Measurements from ENCODE around the gene ZNF266. TPM values are rescaled to one million over a fixed set of nuclear protein-coding genes. Genes with fewer than 3 reads are reported as not detected.
A peak's percentile ranks its signal among the peaks of the same experiment; 100 is the strongest.

The ZNF266 gene
- total and polyA plus RNA-seq, 2 donors (not counting 1 experiment from before 2014, with no cell fraction given): 56.8 to 76.0 TPM

DNA sequence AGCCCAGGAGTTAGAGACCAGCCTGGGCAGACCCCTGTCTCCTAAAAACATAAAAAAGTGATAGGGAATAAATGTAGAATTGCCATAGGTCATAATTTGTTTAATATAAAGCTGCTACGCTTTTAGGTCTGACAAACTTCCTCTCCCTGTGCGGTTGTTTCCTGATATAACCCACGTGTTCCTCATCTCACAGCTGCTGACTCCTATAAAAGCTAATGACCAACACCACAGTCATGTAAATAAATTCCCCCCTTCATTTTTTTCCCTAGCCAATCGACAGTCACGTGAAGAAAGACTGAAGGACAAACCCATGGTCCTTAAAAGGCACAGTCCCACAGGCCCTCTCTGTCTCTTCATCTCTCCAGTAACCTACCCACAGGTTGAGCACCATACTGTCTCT, 27.5 kb downstream of the ZNF266 start:
- Mint-ChIP-seq H3K27me3 (no peaks in the 10 kb centered on the region), H3K9me3 (ENCODE audit: insufficient read depth) (peaks cover 29% of the 10 kb centered on the region), H3K4me3 (peak overlapping the region; percentile 86), H3K4me1 (peaks cover 12% of the 10 kb centered on the region), H3K27ac (no peak overlapping the region)
- peak overlapping the region; percentile 65 for H3K9ac ChIP-seq (ENCODE audit: low read length)
- peaks cover 0 to 5% of the 10 kb centered on the region in 2 experiments for H3K36me3 ChIP-seq (replicated peaks in 1 of 2; ENCODE audit: control extremely low read depth in 1 of 2, control insufficient read depth in 1 of 2, extremely low read depth in 1 of 2, insufficient read depth in 2 of 2, low read length in 1 of 2)
- H3K9me3 ChIP-seq (ENCODE audit: control extremely low read depth in 1 of 3, control insufficient read depth in 2 of 3, insufficient read depth in 1 of 3, low read length in 2 of 3): peaks cover 9 to 62% (median 61%) of the 10 kb centered on the region in 3 donors
- peak overlapping the region; percentile 68 for H3K4me2 ChIP-seq (replicated peaks; ENCODE audit: low read depth, low read length, poor library complexity, severe bottlenecking)
- peak overlapping the region; percentile 90 for H2AFZ ChIP-seq (ENCODE audit: insufficient read depth, low read depth, low read length, poor library complexity, severe bottlenecking)
- TF ChIP-seq EZH2 (IDR thresholded peaks at IDR 0.05; ENCODE audit: borderline replicate concordance, insufficient read depth, low read depth, low read length, poor library complexity, severe bottlenecking): no peak
- TF ChIP-seq, protein P1, sequence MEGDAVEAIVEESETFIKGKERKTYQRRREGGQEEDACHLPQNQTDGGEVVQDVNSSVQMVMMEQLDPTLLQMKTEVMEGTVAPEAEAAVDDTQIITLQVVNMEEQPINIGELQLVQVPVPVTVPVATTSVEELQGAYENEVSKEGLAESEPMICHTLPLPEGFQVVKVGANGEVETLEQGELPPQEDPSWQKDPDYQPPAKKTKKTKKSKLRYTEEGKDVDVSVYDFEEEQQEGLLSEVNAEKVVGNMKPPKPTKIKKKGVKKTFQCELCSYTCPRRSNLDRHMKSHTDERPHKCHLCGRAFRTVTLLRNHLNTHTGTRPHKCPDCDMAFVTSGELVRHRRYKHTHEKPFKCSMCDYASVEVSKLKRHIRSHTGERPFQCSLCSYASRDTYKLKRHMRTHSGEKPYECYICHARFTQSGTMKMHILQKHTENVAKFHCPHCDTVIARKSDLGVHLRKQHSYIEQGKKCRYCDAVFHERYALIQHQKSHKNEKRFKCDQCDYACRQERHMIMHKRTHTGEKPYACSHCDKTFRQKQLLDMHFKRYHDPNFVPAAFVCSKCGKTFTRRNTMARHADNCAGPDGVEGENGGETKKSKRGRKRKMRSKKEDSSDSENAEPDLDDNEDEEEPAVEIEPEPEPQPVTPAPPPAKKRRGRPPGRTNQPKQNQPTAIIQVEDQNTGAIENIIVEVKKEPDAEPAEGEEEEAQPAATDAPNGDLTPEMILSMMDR (IDR thresholded peaks at IDR 0.05): no peak
- H3K4me3 ChIP-seq (ENCODE audit: control extremely low read depth in 1 of 5, extremely low read depth in 1 of 5, insufficient read depth in 1 of 5, low read depth in 2 of 5, low read length in 4 of 5): peak overlapping the region in 1 of 5 experiments; percentile 79
- H3K79me2 ChIP-seq (ENCODE audit: control insufficient read depth, insufficient read depth, low read length): no peaks in the 10 kb centered on the region
- intact Hi-C loops (cut with micrococcal nuclease): loop anchor here (2.0 to 10.0 kb wide), 2 partner anchors 27 to 387 kb away; partner anchors contain the start of gene ZNF266
- H3K27me3 ChIP-seq (replicated peaks in 1 of 4; ENCODE audit: control extremely low read depth in 1 of 4, control insufficient read depth in 3 of 4, insufficient read depth in 4 of 4, low read length in 3 of 4): no peaks in the 10 kb centered on the region
- ChIA-PET CTCF (no interaction called here), POLR2A (no interaction called here)
- H4K20me1 ChIP-seq (ENCODE audit: control insufficient read depth, insufficient read depth, low read length, poor library complexity, severe bottlenecking): no peaks in the 10 kb centered on the region
- no peak for DNase-seq
- ATAC-seq (ENCODE audit: low read depth): no peak
- H3K4me1 ChIP-seq (ENCODE audit: control insufficient read depth in 2 of 2, insufficient read depth in 2 of 2, low read length in 2 of 2): peaks cover 9 to 16% of the 10 kb centered on the region in 2 donors
- H3K27ac ChIP-seq (ENCODE audit: low read length in 2 of 2): no peak overlapping the region
- 49% methylated on average over 5 of the region's 5 CpGs for WGBS (ENCODE audit: insufficient coverage)

DNA sequence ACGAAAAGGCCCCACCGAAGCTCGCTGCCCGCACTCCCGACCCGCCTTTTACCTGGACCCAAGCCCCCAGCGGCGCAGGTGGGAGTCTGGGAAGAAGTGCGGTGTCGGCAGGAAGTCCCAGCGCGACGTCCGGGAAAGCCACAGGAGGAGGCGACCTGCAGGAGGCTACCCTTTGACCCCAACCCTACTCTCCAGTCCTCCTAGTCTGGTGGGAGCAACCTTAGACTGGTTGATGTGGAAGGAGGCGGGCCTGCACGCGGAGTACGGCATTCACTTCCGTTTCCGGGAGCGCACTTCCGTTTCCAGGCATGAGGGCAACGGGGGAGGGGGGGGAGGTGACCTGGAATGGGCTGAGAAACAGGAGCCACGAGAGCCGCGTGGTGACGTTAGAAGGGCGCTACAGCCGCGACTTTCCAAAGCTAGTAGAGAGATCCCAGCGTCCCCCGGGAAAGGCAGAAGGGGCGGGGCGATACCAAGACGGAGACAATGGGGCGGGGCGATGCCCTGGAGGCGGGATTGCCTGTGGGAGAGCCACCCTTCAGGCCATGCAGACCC, 28.5 kb downstream of the ZNF266 start:
- Histone ChIP-seq H3K9me3 (ENCODE audit: control extremely low read depth in 1 of 3, control insufficient read depth in 2 of 3, insufficient read depth in 1 of 3, low read length in 2 of 3) (peaks cover 7 to 58% (median 51%) of the 10 kb centered on the region in 3 donors), H3K9ac (ENCODE audit: low read length) (peak overlapping the region; percentile 65), H3K27me3 (replicated peaks in 1 of 4; ENCODE audit: control extremely low read depth in 1 of 4, control insufficient read depth in 3 of 4, insufficient read depth in 4 of 4, low read length in 3 of 4) (no peaks in the 10 kb centered on the region), H3K36me3 (replicated peaks in 1 of 2; ENCODE audit: control extremely low read depth in 1 of 2, control insufficient read depth in 1 of 2, extremely low read depth in 1 of 2, insufficient read depth in 2 of 2, low read length in 1 of 2) (no peaks in the 10 kb centered on the region), H3K27ac (ENCODE audit: low read length in 2 of 2) (no peak overlapping the region), H3K4me1 (ENCODE audit: control insufficient read depth in 2 of 2, insufficient read depth in 2 of 2, low read length in 2 of 2) (peaks cover 9 to 16% of the 10 kb centered on the region in 2 donors), H3K79me2 (ENCODE audit: control insufficient read depth, insufficient read depth, low read length) (no peaks in the 10 kb centered on the region), H3K4me3 (ENCODE audit: control extremely low read depth in 1 of 5, extremely low read depth in 1 of 5, insufficient read depth in 1 of 5, low read depth in 2 of 5, low read length in 4 of 5) (peak overlapping the region; percentile 42 to 79 (median 70)), H2AFZ (ENCODE audit: insufficient read depth, low read depth, low read length, poor library complexity, severe bottlenecking) (peak overlapping the region; percentile 90), H4K20me1 (ENCODE audit: control insufficient read depth, insufficient read depth, low read length, poor library complexity, severe bottlenecking) (no peaks in the 10 kb centered on the region), H3K4me2 (replicated peaks; ENCODE audit: low read depth, low read length, poor library complexity, severe bottlenecking) (peak overlapping the region; percentile 68)
- intact Hi-C loops (cut with micrococcal nuclease): loop anchor here (2.0 to 10.0 kb wide), 2 partner anchors 28 to 388 kb away; partner anchors contain the start of gene ZNF266
- POLR2A ChIA-PET: no interaction called here
- DNase-seq (peak; percentile 61), ATAC-seq (ENCODE audit: low read depth) (peak; percentile 72)
- peaks cover 29% of the 10 kb centered on the region for H3K9me3 Mint-ChIP-seq (ENCODE audit: insufficient read depth)
- no peak for TF ChIP-seq EZH2 (IDR thresholded peaks at IDR 0.05; ENCODE audit: borderline replicate concordance, insufficient read depth, low read depth, low read length, poor library complexity, severe bottlenecking)
- TF ChIP-seq, protein P1 (IDR thresholded peaks at IDR 0.05): no peak
- H3K4me1 Mint-ChIP-seq: peaks cover 12% of the 10 kb centered on the region
- H3K27me3 Mint-ChIP-seq: no peaks in the 10 kb centered on the region
- CTCF ChIA-PET: no interaction called here
- WGBS (ENCODE audit: insufficient coverage): 8% methylated on average over 32 of the region's 39 CpGs
- H3K27ac Mint-ChIP-seq: peak overlapping the region; percentile 50
- peak overlapping the region; percentile 86 for H3K4me3 Mint-ChIP-seq
